HG02943 (cell line): ENCODE results near the gene HMCN2.

ENCODE experiments used
- ATAC-seq: cut with Tn5 transposase; IDR thresholded peaks from one replicate; pipeline ENCODE4 v1.9.1; 2021; ENCODE audit warnings: mild to moderate bottlenecking, low read depth, moderate library complexity; ENCODE audit not compliant: unreplicated experiment

The HMCN2 gene

DNA sequence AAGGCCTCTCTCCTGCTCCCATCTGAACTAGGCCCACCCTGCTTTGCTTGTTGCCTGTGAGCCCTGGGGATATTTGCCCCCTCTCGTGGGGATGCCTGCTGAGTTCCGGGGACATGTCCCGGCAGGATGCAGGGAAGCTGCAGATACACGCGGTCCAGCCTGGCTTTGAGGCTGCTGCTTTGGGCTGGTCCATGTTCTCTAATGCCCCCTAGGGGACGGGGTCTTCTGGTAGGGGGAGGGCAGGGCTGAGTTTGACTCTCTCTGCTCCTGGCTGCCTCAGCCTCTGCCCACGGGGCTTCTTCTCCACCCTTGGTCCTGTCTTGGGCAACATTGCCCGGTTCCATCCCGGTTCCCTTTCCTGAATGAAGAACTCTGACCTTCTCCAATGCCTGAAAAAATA, 94.3 kb downstream of the HMCN2 start:
- ATAC-seq: no peak

DNA sequence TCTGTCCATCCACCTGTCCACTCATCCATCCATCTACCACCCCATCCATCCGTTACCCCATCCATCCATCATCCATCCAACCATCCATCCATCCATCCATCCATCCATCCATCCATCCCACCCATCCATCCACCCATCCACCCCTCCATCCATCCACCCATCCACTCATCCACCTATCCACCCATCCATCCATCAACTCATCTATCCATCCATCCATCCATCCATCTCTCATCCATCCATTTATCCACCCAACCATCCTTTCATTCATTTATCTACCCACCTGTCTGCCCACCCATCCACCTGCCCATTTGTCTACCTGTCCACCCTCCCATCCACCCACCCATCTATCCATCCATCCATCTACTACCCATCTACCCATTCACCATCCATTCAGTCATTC, 95.1 kb downstream of the HMCN2 start:
- no peak for ATAC-seq

DNA sequence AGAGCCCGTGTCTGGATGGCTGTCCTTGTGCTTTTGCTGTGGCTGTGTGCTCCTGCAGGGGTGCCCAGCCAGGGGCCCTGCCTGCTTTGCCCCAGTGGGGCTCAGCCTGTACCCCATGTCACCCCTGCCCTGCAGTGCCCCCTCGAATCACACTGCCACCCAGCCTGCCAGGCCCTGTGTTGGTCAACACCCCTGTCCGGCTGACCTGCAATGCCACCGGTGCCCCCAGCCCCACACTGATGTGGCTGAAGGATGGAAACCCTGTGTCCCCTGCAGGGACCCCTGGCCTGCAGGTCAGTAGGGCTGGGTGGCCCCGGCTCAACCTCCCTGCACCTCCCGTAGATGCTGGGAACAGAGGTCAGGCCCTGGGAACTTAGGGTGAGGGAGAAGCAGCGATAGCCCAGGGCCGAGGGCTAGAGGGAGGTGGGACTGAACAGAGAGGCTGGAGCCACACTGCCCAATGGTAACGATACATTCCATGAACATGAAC, 96.4 kb downstream of the HMCN2 start:
- ATAC-seq: no peak

DNA sequence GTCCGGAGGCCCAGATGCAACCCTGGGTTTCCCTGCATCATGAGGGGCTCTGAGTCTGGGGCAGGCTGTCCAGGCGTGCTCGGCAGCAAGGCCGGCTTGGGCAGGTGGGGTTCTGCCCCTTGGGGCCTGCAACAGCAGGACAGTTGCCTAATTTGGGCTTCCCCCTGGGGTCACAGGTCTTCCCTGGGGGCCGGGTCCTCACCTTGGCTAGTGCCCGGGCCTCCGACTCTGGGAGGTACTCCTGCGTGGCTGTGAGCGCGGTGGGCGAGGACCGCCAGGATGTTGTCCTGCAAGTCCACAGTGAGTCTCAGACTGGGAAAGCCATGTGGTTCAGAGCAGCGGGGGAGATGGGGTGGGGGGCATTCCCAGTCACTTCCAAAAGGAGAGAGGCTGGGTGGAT, 97.1 kb downstream of the HMCN2 start:
- no peak for ATAC-seq

DNA sequence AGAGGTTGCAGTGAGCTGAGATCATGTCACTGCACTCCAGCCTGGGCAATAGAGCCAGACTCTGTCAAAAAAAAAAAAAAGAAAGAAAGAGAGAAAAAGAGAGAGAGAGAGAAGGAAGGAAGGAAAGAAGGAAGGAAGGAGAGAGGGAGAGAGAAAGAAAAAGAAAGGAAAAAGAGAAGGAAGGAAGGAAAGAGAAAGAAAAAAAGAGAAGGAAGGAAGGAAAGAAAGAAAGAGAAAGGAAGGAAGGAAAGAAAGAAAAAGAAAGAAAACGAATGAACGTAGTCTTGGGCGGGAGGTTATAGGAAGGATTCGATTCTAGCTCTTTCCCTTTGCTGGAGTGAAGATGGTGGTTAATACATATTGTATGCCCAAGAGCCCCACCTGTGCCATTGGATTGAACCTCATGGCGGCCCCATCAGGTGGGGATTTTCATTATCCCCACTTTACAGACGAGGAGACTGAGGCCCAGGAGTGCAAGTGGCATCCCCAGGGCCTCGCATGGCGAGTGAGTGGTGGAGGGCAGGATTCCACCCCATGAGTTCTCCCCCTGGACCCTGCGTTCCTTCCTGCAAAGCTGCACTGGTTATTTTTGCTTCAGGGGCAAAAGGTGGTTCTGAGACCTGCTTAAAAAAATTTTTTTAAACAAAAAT, 98.3 kb downstream of the HMCN2 start:
- no peak for ATAC-seq

DNA sequence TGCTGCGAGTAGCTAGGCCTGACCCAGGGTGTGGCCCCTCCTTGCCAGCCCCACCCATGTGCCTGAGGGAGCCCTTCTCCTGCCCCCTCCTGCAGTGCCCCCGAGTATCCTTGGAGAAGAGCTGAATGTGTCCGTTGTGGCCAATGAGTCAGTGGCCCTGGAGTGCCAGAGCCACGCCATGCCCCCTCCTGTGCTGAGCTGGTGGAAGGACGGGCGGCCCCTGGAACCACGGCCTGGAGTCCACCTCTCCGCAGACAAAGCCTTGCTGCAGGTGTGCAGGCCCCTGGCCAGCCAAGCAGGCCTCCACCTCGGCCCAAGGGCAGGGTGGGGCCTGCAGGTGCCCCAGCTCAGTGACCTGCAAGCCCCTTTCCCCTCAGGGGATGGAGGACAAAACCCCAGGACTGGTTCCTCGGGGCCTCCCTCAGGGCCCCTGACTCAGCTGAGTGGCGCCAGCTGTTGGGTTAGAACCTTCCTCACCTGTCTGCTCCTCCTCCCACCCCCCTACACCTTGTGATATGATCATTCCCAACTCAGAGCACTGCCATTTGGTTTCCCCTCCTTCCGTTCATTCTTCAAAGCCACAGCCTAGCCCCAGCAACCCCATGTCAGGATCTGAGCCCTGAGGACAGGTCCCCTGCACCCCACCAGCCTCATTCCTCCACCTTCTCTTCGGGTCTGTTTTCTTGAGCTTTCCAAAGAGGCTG, 99.2 kb downstream of the HMCN2 start:
- ATAC-seq: no peak

DNA sequence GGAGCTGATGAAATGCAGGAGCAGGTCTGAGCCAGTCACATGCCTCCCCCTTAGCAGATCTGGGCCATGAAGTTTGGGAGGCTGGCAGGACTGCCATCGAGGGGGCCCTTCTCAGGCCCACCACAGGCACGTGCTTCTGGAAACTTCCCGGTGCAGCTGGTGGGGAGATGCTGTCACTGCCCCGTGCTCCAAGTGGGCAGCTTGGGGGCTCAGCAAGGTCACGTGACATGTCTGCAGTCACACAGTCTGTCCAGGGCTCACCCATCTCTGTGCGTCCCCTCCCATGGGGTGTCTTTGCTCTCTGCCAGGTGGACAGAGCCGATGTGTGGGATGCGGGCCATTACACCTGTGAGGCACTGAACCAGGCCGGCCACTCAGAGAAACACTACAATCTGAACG, 99.8 kb downstream of the HMCN2 start:
- no peak for ATAC-seq

DNA sequence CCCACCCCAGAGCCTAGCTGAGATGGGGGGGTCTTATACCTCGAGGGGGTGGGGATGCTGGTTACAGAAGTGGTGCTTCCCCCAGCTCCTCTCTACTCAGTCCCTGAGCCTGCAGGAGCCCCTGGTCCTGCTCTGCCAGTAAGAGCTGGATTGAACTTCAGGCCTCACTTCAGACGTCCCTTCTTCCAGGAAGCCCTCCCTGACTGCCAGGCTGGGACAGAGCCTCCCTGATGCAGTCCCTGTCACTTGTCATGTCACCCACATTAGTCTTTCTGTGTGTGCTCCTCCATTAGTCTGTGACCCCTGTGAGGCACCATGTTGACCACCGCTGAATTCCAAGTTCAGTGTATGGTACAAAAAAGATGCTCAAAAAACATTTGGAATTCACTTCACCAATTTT, 100.5 kb downstream of the HMCN2 start:
- no peak for ATAC-seq

DNA sequence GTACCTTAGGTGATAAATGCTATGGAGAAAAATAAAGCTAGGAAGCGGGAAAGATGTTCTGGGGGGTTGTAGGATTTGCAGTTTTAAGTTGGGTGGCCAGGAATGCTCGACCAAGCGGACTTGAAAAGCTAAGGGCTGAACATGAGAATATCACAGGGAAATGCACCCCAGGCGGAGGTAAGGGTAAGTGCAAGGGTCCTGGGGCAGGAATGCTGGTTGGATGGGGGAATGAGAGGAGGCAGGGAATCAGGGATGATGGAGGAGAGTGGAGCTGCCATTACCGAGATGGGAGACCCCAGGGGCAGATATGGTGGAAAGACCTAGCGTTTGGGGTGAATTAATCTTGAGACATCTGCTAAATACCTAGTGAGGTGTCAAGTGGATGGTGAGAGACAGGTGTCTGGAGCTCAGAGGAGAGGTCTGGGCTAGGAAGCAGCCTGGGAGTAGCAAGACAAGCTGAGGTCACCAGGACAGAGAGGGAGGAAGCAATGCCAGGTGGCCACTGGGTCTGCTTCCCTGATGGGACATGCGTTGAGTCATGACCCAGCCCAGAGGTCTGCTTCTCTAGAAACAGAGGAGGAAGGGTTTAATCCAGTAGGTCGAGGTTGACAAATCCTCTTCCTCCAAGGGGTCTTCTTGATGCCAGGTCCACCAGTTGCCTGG, 101.5 kb downstream of the HMCN2 start:
- no peak for ATAC-seq

DNA sequence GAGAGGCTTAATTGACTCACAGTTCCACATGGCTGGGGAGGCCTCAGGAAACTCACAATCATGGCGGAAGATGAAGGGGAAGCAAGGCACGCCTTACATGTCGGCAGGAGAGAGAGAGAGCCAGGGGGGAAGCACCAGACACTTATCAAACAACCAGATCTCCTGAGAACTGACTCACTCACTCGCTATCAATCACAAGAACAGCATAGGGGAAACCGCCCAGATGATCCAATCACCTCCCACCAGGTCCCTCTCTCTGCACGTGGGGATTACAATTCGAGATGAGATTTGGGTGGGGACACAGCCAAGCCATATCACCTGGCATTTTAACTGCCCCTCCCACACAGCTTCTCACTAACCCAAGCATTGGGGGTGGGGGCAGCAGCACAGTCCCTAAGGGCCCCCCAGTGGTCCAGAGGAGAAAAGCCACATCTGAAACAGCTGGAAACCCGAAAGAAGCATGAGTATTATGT, 103.1 kb downstream of the HMCN2 start:
- ATAC-seq: no peak

DNA sequence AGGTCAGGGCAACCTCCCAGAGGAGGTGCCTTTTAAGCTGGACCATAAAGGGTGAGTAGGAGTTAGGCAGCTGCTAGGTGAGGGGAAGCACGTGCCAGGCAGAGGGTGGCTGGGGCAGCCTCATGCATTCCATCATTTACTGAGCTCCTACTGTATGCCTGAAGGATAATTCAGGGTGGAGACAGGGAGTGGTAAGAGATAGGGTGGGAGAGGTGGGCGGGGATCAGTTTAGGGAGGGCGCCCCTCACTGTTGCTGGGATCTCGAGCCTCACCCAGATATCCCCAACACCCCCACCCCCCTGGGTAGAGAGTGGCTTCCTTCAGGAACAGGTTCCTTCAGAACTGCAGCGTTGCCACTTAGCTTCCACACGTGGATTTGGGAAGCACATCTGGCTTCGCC, 104.7 kb downstream of the HMCN2 start:
- ATAC-seq: no peak

DNA sequence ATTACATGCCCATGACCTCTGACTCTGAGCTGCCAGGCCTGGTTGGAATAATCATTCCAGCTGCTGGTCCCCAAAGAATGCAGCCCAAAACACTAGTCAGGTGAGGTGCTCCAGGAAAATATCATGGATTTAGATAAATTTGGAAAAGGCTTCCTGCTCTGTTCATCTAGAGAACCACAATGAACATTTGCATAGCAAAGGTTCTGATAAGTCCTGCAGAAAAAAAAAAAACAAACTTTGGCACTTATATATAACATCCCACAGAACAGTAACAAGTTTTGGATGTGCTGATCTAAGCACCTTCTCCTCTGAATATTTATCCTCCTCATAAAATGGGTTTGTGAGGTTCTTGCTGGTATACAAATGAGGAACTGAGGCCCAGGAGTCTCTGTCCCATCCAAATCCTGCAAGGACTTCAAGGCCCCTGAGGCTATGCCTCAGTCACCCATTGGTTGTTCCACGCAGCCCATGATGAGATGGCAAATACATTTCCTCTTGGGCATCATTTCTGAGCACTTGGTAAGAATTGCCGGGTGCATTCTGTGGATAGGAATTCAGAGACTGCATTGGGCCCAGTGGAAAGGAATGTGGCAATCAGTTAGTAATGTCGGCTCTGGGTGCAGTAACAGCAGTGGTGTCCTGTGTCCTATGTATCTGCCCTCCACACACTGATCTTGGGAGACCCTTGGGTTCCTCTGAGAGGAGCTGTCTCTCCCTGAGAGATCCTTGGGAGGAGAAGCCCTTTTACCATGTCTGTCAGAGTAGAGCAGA, 105.8 kb downstream of the HMCN2 start:
- ATAC-seq: no peak

DNA sequence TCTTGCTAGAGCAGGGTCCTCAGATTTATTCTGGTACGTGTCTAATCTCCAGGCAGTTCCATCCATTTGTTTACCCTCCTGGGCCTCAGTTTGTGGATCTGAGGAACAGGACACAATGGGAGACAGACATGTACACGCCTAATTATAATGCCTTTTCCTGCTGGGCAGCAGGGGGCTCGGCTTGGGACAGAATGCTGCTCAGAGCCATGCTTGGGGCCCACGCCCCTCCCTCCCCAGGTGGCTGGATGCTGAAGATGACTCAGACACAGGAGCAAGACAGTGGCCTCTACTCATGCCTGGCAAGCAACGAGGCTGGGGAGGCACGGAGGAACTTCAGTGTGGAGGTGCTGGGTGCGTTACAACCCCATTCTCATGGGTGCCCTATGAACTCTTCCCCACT, 106.5 kb downstream of the HMCN2 start:
- ATAC-seq: no peak

DNA sequence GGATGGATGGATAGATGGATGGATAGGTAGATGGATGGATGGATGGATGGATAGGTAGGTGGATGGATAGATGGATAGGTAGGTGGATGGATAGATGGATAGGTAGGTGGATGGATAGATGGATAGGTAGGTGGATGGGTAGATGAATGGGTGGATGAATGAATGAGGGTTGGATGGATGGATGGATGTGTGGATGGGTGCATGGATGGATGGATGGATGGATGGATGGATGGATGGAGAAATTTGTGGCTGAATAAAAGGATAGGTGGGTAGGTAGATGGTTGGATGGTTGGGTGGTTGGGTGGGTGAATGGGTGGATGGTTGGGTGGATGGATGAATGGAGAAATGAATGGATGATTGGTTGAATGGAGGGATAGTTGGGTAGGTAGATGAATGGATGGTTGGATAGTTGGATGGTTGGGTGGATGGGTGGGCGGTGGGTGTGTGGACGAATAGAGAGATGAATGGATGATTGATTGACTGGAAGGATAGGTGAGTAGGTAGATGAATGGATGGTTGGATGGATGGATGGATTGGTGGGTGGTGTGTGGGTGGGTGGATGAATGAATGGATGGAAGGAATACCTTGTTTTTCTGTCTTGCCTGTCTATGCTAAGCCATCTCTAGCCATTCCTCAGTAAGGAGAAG, 108.2 kb downstream of the HMCN2 start:
- ATAC-seq: no peak

DNA sequence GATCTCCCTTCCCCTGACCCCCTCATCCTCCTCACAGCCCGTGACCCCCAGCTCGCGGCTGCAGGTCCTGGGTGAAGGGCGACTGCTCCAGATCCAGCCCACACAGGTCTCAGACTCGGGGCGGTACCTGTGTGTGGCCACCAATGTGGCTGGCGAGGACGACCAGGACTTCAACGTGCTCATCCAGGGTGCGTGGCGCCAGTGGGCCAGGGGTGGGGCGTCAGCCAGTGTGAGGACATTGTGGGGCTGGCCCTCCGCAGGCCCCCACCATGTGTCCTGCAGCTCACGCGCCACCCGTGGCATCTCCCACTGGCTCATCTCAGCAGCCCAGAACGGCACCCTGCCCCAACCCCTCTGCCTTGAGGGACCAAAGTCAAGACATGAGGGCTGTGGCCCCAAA, 112.1 kb downstream of the HMCN2 start:
- no peak for ATAC-seq

DNA sequence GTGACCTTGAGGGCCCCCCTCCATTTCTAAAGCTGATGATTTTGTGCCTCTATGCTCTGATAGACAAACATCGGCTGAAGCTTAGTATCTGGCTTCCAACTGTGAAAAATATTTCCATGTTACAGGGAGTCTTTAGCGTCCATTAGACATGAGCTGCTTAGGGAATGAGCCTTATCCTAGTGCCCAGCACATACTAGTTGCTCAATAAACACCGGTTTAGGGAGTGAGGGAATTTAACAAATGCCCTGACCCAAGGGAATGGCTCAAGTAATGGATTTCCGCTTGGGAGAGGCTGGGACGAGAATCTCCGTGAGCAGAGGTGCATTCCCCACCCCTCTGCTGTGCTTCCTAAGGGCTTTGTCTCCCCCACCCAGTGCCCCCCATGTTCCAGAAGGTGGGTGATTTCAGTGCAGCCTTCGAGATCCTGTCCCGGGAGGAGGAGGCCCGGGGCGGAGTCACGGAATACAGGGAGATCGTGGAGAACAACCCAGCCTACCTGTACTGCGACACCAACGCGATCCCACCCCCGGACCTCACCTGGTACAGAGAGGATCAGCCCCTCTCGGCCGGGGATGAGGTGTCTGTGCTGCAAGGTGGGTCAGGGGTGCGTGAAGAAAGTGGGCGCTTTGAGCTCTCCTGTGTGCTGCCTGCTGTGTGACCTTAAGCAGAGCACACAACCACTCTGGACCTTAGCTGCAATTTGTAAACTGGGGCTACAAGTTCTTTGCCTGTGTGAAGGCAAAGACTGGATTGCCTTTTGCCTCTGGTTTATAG, 113.5 kb downstream of the HMCN2 start:
- ATAC-seq: no peak

DNA sequence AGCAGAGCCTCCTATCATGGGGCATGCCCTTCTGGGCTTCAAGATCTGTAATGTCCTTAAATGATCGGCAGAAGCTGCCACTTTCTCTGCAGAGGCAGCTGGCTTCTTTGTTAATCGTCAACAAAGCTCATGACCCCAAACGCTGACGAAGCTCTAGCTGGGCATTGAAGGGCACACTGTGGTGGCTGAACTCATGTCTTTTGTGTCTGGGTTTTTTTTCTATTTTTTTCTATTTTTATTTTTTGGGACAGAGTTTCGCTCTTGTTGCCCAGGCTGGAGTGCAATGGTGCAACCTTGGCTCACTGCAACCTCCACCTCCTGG, 114.0 kb downstream of the HMCN2 start:
- ATAC-seq: no peak

DNA sequence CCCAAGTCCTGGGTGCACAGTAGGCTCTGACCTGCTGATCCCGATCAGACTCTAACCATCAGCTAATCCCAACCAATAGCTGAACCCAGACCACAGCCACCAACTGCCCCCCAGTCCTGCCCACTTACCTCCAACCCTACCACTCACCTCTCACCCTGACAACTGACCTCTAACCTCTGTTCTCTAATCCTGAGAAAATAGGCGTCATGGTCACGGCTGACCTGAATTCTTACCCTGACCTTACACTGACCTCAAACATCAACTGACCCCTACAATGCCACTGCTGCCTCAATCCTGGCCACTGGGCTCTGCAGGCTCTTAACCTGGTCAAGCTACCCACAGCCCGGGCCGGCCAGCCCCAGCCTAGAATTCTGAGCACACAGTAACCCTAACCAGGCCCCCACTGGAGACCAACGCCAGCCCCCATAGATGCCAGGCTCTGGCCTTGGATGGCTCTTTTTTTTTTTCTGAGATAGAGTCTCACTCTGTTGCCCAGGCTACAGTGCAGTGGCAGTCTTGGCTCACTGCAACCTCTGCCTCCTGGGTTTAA, 115.4 kb downstream of the HMCN2 start:
- no peak for ATAC-seq

DNA sequence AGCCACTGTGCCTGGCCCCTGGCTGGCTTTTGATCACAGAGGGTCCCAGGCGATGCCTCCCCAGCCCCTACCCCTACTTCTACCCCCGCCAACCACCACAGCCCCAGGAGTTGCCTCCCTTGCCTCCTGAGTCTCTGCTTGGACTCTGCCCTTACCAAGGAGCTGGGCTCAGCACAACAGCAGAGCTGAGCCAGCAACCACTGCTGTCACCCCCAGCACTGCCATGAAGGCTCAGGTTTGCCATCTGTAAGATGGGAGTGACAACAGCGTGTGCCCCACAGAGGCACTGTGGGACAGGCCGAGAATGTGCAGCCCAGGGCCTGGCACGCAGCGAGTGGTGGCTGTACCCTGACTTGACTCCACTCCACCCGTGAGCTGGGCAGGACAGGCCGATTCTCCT, 116.1 kb downstream of the HMCN2 start:
- no peak for ATAC-seq

DNA sequence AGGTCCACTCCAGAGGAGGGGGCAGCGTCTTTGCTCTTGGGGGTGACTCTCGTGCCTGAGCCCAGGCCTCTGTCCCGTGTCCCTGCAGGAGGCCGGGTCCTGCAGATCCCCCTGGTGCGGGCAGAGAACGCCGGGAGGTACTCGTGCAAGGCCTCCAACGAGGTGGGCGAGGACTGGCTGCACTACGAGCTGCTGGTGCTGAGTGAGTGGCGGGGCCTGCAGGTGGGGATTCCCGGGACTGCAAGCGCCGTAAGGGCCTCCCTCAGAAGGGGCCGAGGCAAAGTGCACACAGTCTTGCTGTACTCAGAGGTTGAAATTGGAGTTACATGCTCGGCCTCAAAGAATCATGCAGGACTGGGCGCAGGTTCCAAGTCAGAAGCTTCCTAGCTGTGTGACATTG, 116.5 kb downstream of the HMCN2 start:
- no peak for ATAC-seq
